Mucosa of descending colon (tissue), 3 donors: ENCODE data around the gene NACC2. TPM values are rescaled to one million over a fixed set of nuclear protein-coding genes. Genes with fewer than 3 reads are reported as not detected.

Experiments used
- ATAC-seq: fragments of 200-7000 bp; cut with Tn5 transposase; one replicate; pipeline ENCODE4 v1.9.1; 2020; ENCODE audit warnings: mild to moderate bottlenecking, moderate library complexity
- DNase-seq, 3 donors: peaks; one replicate each; pipeline ENCODE4 v3.0.0-alpha.2; 2020
- H3K36me3 ChIP-seq: fragments of 200-600 bp; one replicate; pipeline ENCODE4 v1.8.0; 2021; ENCODE audit warnings: low read depth, mild to moderate bottlenecking
- H3K4me1 ChIP-seq: fragments of 200-600 bp; one replicate; pipeline ENCODE4 v1.8.0; 2021; ENCODE audit warnings: low read depth, mild to moderate bottlenecking
- H3K4me3 ChIP-seq: fragments of 200-600 bp; one replicate; pipeline ENCODE4 v1.8.0; 2021; ENCODE audit warnings: mild to moderate bottlenecking
- H3K9me3 ChIP-seq: fragments of 200-600 bp; one replicate; pipeline ENCODE4 v1.8.0; 2021; ENCODE audit warnings: mild to moderate bottlenecking
- CTCF ChIP-seq: fragments of 200-600 bp; IDR thresholded peaks from one replicate; pipeline ENCODE4 v1.8.0; 2022; ENCODE audit warnings: antibody characterized with exemption, mild to moderate bottlenecking
- intact Hi-C, 2 donors: fragments of 100-400 bp; cut with DNase I in 1 of 2; cut with micrococcal nuclease in 1 of 2; formaldehyde crosslinking; loops; one replicate each; pipeline versions ENCODE4 v1.11.0 to v1.11.1; 2022; cut with DNase I, micrococcal nuclease
- total RNA-seq, 3 donors: library from RNA; stranded (reverse); fragmentation: NEBNext Ultra II Directional in 2 of 3; extraction: Animal tissue kit (Norgen Biotek cat#: 25700) in 2 of 3; gene quantifications; one replicate each; pipeline versions ENCODE4 v1.2.1 to v1.2.4, GENCODE V29; 2021 to 2023
- donor health status: DM: no; HTN: no; CAD: no; lungs with moderate emphysema.
- donor health status: DM: no; HTN: no; CAD: no.
- donor health status: DM: no; HTN: yes; CAD: no.

The NACC2 gene
- total RNA-seq, 3 donors from 2014 or later = 15.9 to 81.3 (median 22.1) TPM

- TF ChIP-seq CTCF = no peak
- no peaks in the 10 kb centered on the region for H3K36me3 ChIP-seq
Measured at GRCh38 chr9:135985889-135986288, 109.2 kb downstream of the NACC2 start.

DNA sequence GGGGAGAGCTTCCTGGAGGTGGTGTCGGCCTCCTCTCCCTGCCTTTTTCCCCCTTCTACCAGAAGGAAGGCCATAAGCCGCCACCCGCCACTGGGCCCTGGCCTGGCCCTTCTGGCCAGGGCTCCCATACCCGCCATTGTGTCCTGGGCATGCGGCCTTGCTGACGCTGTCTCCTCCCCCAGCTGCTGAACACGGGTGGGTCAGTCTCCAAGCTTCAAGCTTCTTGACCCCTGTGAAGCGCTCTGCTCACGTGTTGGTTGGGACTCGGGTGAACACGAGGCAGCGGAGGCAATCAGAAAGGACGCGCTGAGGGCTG lies 109.7 kb downstream of the NACC2 start:
- Histone ChIP-seq H3K4me3 (no peak overlapping the region), H3K36me3 (no peaks in the 10 kb centered on the region), H3K4me1 (peaks cover 5% of the 10 kb centered on the region), H3K9me3 (no peaks in the 10 kb centered on the region)
- intact Hi-C loops = no loop called here
- no peak for TF ChIP-seq CTCF
- DNase-seq (no peak), ATAC-seq (no peak)

More at GRCh38 chr9:135985889-135986288, 109.2 kb downstream of the NACC2 start:
- no peak for ATAC-seq
- Histone ChIP-seq H3K9me3 (no peaks in the 10 kb centered on the region), H3K4me1 (peaks cover 7% of the 10 kb centered on the region), H3K4me3 (no peak overlapping the region)
- intact Hi-C loops = no loop called here
- no peak for DNase-seq

DNA sequence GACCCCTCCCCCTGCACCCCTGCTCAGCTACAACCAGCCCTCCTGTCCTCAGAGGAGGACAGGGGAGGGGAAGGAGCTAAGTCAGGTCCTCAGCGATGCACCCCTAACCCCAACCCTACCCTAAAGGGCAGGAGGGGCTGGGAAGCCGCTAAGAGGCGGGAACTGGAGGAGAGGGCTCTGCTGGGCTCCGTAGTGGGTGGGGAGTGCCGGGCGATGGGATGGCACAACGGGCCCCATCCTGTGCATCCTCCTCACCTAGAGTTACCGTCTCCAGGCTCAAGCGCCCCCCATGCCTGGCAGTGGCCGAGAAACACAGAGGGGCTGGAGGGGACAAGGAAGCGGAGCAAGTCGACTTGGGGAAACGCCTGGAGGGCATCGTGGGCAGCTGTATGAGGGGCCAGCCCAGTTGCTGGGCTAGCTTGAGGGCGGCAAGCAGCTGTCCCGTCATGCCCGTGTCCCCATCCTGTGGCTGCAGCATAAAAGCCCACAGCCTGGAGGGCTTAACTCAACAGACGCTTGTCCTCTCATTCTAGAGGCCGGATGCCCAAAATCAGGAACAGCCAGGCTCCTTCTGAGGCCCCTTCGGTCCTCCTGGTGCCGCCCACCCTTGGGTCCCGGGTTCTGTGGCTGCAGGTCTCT lies 110.9 kb downstream of the NACC2 start:
- ATAC-seq (no peak), DNase-seq (no peak)
- no peaks in the 10 kb centered on the region for H3K4me1 ChIP-seq
- H3K9me3 ChIP-seq = no peaks in the 10 kb centered on the region
- H3K36me3 ChIP-seq = no peaks in the 10 kb centered on the region
- no peak overlapping the region for H3K4me3 ChIP-seq
- intact Hi-C loops = no loop called here
- no peak for TF ChIP-seq CTCF

- Histone ChIP-seq H3K4me3 (no peak overlapping the region), H3K36me3 (no peaks in the 10 kb centered on the region), H3K9me3 (no peaks in the 10 kb centered on the region), H3K4me1 (no peaks in the 10 kb centered on the region)
- DNase-seq (no peak), ATAC-seq (no peak)
- intact Hi-C loops = no loop called here
- TF ChIP-seq CTCF = no peak
Measured at GRCh38 chr9:135983208-135984071, 111.6 kb downstream of the NACC2 start.

DNA sequence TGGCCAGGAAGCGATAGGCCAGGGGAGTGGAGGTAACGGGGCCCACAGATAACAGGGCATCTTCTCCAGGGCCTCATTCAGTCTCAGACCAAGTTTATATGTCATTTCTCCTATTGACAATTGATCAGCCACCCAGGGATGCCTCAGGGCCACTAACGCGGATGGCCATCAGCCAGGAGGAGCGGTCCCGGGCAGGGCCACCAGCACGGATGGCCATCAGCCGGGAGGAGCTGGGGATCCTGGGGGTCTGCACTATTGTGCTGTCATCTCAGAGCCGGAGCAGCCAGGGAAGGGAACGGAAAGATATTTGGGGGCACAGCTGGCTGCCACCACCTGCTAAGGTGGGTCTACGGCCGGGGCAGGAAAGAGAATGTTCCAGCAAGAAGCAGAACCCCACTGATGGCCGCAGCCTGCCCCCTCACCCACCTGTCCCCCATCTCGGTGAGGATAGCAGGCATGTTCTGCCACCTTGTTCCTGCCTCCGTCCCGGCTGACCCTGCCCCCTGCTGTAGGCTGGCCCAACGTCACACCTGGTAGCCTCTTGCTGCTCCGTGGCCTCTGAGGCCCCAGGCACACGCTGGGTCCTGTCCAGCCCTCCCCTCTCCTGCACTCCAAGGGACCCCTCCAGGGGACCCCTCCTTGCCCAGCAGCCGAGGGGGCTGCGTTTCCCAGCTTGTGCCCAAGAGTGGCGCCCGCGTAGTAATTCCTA lies 112.4 kb downstream of the NACC2 start:
- DNase-seq (no peak), ATAC-seq (no peak)
- Histone ChIP-seq H3K36me3 (no peaks in the 10 kb centered on the region), H3K4me1 (no peaks in the 10 kb centered on the region), H3K9me3 (no peaks in the 10 kb centered on the region), H3K4me3 (no peak overlapping the region)
- TF ChIP-seq CTCF = no peak
- intact Hi-C loops = no loop called here
